Measurements from ENCODE around the gene ZFP92.

Gene ZFP92

GRCh38 chrX:153441296-153441695 lies 30.0 kb downstream of the ZFP92 start:
- no peak for FAIRE-seq

- no peak for FAIRE-seq
These were observed 30.7 kb downstream of the ZFP92 start for GRCh38 chrX:153441981-153442380.

GRCh38 chrX:153442463-153442862 lies 31.2 kb downstream of the ZFP92 start:
- FAIRE-seq, result no peak

GRCh38 chrX:153443476-153444332 lies 32.4 kb downstream of the ZFP92 start:
- FAIRE-seq, result no peak

- FAIRE-seq, result no peak
These were observed 33.2 kb downstream of the ZFP92 start for GRCh38 chrX:153444333-153445011.

GRCh38 chrX:153445106-153445855 lies 34.0 kb downstream of the ZFP92 start:
- FAIRE-seq, result no peak

GRCh38 chrX:153445856-153446635 lies 34.8 kb downstream of the ZFP92 start, which contains the start of gene TREX2:
TREX2 (minus strand) TSS chrX:153446056; CDS start chrX:153445430, 626 bp downstream.
- no peak for FAIRE-seq

GRCh38 chrX:153446636-153446936 lies 35.3 kb downstream of the ZFP92 start:
- no peak for FAIRE-seq

- no peak for FAIRE-seq
These were observed 35.8 kb downstream of the ZFP92 start for GRCh38 chrX:153446950-153447580.

- FAIRE-seq, result no peak
These were observed 36.3 kb downstream of the ZFP92 start for GRCh38 chrX:153447581-153447960.

- no peak for FAIRE-seq
These were observed 37.5 kb downstream of the ZFP92 start for GRCh38 chrX:153448556-153449367.

- no peak for FAIRE-seq
These were observed 38.3 kb downstream of the ZFP92 start for GRCh38 chrX:153449368-153450113.

GRCh38 chrX:153450114-153450948 lies 39.1 kb downstream of the ZFP92 start:
- no peak for FAIRE-seq

GRCh38 chrX:153450949-153451277 lies 39.6 kb downstream of the ZFP92 start:
- no peak for FAIRE-seq

- no peak for FAIRE-seq
These were observed 43.8 kb downstream of the ZFP92 start for GRCh38 chrX:153454901-153455550.

- no peak for FAIRE-seq
These were observed 44.3 kb downstream of the ZFP92 start for GRCh38 chrX:153455571-153455970.

GRCh38 chrX:153456161-153456560 lies 44.9 kb downstream of the ZFP92 start:
- no peak for FAIRE-seq

GRCh38 chrX:153456704-153457103 lies 45.4 kb downstream of the ZFP92 start:
- no peak for FAIRE-seq

- FAIRE-seq, result no peak
These were observed 46.0 kb downstream of the ZFP92 start for GRCh38 chrX:153457136-153457825.

All from TTC549 (cell line).